Endothelial cell of umbilical vein (primary cell): ENCODE results near the gene NEXMIF.

Experiments
- EZH2 ChIP-seq: IDR thresholded peaks from 2 replicates; pipeline ENCODE4 v1.6.1; 2012; ENCODE audit warnings: borderline replicate concordance, low read depth, mild to moderate bottlenecking, moderate library complexity, low read length, inconsistent platforms; ENCODE audit not compliant: severe bottlenecking
- FOS ChIP-seq: IDR thresholded peaks from 2 replicates; pipeline ENCODE4 v1.6.1; 2011; ENCODE audit warnings: mild to moderate bottlenecking, low read length, moderate library complexity, borderline replicate concordance; ENCODE audit not compliant: insufficient read depth
- GATA2 ChIP-seq: IDR thresholded peaks from 2 replicates; pipeline ENCODE4 v1.7.0; 2011; ENCODE audit warnings: low read depth, mild to moderate bottlenecking, moderate library complexity, mixed read lengths, low read length; ENCODE audit not compliant: insufficient read length, insufficient read depth
- JUN ChIP-seq: IDR thresholded peaks from 2 replicates; pipeline ENCODE4 v1.6.1; 2011; ENCODE audit warnings: borderline replicate concordance, low read depth; ENCODE audit not compliant: insufficient read length, insufficient read depth
- MYC ChIP-seq: IDR thresholded peaks from one replicate; pipeline ENCODE4 v1.6.1; 2011; ENCODE audit warnings: mild to moderate bottlenecking, low read depth, low read length
- POLR2A ChIP-seq: IDR thresholded peaks from 2 replicates; pipeline ENCODE4 v1.6.1; 2012; ENCODE audit warnings: low read depth, mild to moderate bottlenecking, control low read depth, low read length
- POLR2AphosphoS5 ChIP-seq: IDR thresholded peaks from 2 replicates; pipeline ENCODE4 v1.6.1; 2012; ENCODE audit warnings: low read depth, mild to moderate bottlenecking, control low read depth, low read length, moderate library complexity; ENCODE audit not compliant: insufficient read depth
- TF ChIP-seq, protein P1 (sequence below), 2 donors: IDR thresholded peaks; 1 replicate in 1 of 2; 2 replicates in 1 of 2; pipeline ENCODE4 v1.5.1; 2011; ENCODE audit warnings: low read length in 2 of 2, mild to moderate bottlenecking in 2 of 2, moderate library complexity in 2 of 2, control low read depth in 1 of 2, inconsistent platforms in 1 of 2, low read depth in 1 of 2; ENCODE audit not compliant: insufficient read depth in 1 of 2; ENCODE audit errors: extremely low read depth in 1 of 2
- TF ChIP-seq, protein P2 (sequence below): IDR thresholded peaks from 2 replicates; pipeline ENCODE4 v1.6.1; 2011; ENCODE audit not compliant: insufficient read depth, insufficient read length

DNA sequence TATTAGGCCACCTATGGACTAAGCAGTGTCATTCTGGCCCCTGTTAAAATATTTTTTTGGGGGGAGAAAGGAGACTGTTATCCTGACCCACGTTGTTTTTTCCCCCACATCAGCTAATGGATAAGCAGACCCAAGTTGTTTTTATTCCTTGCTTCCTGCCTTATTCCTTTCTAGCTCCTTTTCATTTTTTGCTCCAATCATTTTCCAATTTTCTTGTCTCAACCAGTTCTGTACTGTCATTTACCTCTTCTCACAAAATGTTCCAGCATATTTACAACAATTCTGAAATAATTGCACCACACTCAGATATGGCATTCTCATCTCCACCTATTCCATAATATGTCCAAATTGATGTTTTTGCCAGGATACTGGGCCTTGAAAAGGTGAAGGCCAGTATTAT is 150.3 kb downstream of the NEXMIF start:
- TF ChIP-seq, protein P1, sequence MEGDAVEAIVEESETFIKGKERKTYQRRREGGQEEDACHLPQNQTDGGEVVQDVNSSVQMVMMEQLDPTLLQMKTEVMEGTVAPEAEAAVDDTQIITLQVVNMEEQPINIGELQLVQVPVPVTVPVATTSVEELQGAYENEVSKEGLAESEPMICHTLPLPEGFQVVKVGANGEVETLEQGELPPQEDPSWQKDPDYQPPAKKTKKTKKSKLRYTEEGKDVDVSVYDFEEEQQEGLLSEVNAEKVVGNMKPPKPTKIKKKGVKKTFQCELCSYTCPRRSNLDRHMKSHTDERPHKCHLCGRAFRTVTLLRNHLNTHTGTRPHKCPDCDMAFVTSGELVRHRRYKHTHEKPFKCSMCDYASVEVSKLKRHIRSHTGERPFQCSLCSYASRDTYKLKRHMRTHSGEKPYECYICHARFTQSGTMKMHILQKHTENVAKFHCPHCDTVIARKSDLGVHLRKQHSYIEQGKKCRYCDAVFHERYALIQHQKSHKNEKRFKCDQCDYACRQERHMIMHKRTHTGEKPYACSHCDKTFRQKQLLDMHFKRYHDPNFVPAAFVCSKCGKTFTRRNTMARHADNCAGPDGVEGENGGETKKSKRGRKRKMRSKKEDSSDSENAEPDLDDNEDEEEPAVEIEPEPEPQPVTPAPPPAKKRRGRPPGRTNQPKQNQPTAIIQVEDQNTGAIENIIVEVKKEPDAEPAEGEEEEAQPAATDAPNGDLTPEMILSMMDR (IDR thresholded peaks at IDR 0.05; ENCODE audit: extremely low read depth in 1 of 2, insufficient read depth in 1 of 2, low read depth in 1 of 2, low read length in 2 of 2): no peak
- no peak for TF ChIP-seq POLR2AphosphoS5
- no peak for TF ChIP-seq POLR2A
- no peak for TF ChIP-seq EZH2
- TF ChIP-seq FOS: no peak
- TF ChIP-seq, protein P2, sequence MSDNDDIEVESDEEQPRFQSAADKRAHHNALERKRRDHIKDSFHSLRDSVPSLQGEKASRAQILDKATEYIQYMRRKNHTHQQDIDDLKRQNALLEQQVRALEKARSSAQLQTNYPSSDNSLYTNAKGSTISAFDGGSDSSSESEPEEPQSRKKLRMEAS: no peak
- TF ChIP-seq MYC: no peak
- TF ChIP-seq GATA2: no peak
- no peak for TF ChIP-seq JUN
